ENCODE measurements around the gene POU2F1.

DNA sequence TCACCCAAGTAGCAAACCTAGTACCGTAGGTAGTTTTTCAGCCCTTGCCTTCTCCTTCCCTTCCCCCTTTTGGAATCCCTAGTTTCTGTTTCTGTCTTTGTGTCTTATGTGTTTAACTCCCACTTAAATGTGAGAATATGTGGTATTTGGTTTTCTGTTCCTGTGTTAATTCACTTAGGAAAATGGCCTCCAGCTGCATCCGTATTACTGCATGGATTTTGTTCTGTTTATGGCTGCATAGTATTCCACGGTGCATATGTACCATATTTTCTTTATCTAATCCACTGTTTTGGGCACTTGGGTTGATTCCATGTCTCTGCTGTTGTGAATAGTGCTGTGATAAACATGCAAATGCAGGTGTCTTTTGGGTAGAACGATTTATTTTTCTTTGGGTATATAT is 138.6 kb downstream of the POU2F1 start:
- TF ChIP-seq, protein P1, sequence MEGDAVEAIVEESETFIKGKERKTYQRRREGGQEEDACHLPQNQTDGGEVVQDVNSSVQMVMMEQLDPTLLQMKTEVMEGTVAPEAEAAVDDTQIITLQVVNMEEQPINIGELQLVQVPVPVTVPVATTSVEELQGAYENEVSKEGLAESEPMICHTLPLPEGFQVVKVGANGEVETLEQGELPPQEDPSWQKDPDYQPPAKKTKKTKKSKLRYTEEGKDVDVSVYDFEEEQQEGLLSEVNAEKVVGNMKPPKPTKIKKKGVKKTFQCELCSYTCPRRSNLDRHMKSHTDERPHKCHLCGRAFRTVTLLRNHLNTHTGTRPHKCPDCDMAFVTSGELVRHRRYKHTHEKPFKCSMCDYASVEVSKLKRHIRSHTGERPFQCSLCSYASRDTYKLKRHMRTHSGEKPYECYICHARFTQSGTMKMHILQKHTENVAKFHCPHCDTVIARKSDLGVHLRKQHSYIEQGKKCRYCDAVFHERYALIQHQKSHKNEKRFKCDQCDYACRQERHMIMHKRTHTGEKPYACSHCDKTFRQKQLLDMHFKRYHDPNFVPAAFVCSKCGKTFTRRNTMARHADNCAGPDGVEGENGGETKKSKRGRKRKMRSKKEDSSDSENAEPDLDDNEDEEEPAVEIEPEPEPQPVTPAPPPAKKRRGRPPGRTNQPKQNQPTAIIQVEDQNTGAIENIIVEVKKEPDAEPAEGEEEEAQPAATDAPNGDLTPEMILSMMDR (IDR thresholded peaks at IDR 0.05; ENCODE audit: insufficient read depth, low read length, poor library complexity, severe bottlenecking): no peak
- no peak for TF ChIP-seq EZH2phosphoT487 (conservative IDR thresholded peaks at IDR 0.05; ENCODE audit: low read length)

All from SU-DHL-6 (cell line).